Liver (tissue), 3 donors: ENCODE measurements around the gene ABRACL.
A peak's percentile ranks its signal among the peaks of the same experiment; 100 is the strongest.

Source experiments
- EGR1 ChIP-seq, 2 donors: IDR thresholded peaks; 2 replicates each; pipeline ENCODE4 v1.6.1; 2016 to 2018; ENCODE audit warnings: antibody characterized with exemption in 2 of 2, low read depth in 2 of 2
- FOXA1 ChIP-seq: IDR thresholded peaks from 2 replicates; pipeline ENCODE4 v1.6.1; 2016; ENCODE audit warnings: antibody characterized with exemption
- RAD21 ChIP-seq, 2 donors: IDR thresholded peaks; 2 replicates each; pipeline ENCODE4 v1.6.1; 2016; ENCODE audit warnings: antibody characterized with exemption in 2 of 2, mild to moderate bottlenecking in 2 of 2
- SP1 ChIP-seq: IDR thresholded peaks from 2 replicates; pipeline ENCODE4 v1.6.1; 2018; ENCODE audit warnings: antibody characterized with exemption, mild to moderate bottlenecking
- TAF1 ChIP-seq: conservative IDR thresholded peaks from 2 replicates; pipeline ENCODE4 v1.6.1; 2016; ENCODE audit warnings: antibody characterized with exemption, mild to moderate bottlenecking
- YY1 ChIP-seq: IDR thresholded peaks from 2 replicates; pipeline ENCODE4 v1.6.1; 2016; ENCODE audit warnings: antibody characterized with exemption, mild to moderate bottlenecking
- TF ChIP-seq, protein P1 (sequence below): IDR thresholded peaks from 2 replicates; pipeline ENCODE4 v1.6.1; 2016; ENCODE audit warnings: antibody characterized with exemption
- TF ChIP-seq, protein P2 (sequence below): fragments of 150-350 bp; IDR thresholded peaks from 2 replicates; pipeline ENCODE4 v1.5.1; 2017; ENCODE audit warnings: improper control_type of control experiment, low read depth, low read length; ENCODE audit not compliant: missing input control
- TF ChIP-seq, protein P3 (sequence below): IDR thresholded peaks from 2 replicates; pipeline ENCODE4 v1.6.1; 2016; ENCODE audit warnings: antibody characterized with exemption, mild to moderate bottlenecking
- donor health status: healthy.
- donor health status: healthy.

DNA sequence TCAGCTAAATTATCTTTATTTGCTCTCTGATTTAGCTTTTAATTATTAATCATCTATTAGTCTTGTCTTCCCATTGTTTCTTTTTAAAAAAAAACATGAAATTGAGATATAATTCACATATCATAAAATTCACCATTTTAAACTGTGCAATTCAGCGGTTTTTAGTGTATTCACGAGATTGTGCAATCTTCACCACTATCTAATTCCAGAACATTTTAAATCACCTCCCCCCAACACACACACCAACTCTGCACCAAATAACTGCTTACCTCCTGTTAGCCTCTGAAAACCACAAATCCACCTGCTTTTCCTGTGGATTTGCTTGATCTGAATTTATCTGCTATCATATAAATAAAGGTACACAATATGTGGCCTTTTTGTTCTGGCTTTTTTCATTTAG, 8.8 kb upstream of the ABRACL start:
- TF ChIP-seq, protein P1, sequence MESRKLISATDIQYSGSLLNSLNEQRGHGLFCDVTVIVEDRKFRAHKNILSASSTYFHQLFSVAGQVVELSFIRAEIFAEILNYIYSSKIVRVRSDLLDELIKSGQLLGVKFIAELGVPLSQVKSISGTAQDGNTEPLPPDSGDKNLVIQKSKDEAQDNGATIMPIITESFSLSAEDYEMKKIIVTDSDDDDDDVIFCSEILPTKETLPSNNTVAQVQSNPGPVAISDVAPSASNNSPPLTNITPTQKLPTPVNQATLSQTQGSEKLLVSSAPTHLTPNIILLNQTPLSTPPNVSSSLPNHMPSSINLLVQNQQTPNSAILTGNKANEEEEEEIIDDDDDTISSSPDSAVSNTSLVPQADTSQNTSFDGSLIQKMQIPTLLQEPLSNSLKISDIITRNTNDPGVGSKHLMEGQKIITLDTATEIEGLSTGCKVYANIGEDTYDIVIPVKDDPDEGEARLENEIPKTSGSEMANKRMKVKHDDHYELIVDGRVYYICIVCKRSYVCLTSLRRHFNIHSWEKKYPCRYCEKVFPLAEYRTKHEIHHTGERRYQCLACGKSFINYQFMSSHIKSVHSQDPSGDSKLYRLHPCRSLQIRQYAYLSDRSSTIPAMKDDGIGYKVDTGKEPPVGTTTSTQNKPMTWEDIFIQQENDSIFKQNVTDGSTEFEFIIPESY: no peak
- TF ChIP-seq TAF1 (no peak), YY1 (peak; percentile 39), FOXA1 (no peak), EGR1 (IDR thresholded peaks at IDR 0.05; ENCODE audit: low read depth in 2 of 2) (no peak), RAD21 (IDR thresholded peaks at IDR 0.05) (no peak), SP1 (no peak)
- TF ChIP-seq, protein P2, sequence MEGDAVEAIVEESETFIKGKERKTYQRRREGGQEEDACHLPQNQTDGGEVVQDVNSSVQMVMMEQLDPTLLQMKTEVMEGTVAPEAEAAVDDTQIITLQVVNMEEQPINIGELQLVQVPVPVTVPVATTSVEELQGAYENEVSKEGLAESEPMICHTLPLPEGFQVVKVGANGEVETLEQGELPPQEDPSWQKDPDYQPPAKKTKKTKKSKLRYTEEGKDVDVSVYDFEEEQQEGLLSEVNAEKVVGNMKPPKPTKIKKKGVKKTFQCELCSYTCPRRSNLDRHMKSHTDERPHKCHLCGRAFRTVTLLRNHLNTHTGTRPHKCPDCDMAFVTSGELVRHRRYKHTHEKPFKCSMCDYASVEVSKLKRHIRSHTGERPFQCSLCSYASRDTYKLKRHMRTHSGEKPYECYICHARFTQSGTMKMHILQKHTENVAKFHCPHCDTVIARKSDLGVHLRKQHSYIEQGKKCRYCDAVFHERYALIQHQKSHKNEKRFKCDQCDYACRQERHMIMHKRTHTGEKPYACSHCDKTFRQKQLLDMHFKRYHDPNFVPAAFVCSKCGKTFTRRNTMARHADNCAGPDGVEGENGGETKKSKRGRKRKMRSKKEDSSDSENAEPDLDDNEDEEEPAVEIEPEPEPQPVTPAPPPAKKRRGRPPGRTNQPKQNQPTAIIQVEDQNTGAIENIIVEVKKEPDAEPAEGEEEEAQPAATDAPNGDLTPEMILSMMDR: no peak
- TF ChIP-seq, protein P3, sequence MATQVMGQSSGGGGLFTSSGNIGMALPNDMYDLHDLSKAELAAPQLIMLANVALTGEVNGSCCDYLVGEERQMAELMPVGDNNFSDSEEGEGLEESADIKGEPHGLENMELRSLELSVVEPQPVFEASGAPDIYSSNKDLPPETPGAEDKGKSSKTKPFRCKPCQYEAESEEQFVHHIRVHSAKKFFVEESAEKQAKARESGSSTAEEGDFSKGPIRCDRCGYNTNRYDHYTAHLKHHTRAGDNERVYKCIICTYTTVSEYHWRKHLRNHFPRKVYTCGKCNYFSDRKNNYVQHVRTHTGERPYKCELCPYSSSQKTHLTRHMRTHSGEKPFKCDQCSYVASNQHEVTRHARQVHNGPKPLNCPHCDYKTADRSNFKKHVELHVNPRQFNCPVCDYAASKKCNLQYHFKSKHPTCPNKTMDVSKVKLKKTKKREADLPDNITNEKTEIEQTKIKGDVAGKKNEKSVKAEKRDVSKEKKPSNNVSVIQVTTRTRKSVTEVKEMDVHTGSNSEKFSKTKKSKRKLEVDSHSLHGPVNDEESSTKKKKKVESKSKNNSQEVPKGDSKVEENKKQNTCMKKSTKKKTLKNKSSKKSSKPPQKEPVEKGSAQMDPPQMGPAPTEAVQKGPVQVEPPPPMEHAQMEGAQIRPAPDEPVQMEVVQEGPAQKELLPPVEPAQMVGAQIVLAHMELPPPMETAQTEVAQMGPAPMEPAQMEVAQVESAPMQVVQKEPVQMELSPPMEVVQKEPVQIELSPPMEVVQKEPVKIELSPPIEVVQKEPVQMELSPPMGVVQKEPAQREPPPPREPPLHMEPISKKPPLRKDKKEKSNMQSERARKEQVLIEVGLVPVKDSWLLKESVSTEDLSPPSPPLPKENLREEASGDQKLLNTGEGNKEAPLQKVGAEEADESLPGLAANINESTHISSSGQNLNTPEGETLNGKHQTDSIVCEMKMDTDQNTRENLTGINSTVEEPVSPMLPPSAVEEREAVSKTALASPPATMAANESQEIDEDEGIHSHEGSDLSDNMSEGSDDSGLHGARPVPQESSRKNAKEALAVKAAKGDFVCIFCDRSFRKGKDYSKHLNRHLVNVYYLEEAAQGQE: no peak
